ENCODE results near the gene HECW1.

HECW1 gene

DNA sequence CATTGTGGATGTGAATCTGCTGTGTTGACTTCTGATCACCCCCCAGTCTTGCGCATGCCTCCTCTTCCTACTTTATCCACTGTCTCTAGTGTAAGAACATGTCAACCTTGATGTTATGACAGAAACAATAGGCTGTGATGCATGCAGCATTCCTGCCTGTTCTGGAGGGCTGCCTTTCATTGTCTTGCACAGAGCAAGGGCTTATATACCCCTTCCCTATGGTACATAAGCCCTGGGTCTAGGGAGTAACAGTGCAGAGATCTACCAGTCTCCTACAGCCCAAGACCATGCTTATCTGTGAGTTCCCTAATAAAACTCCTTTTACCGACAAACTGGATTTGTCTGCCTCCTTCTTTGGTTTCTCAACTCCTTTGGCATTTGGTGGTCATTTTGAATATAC, 293.5 kb downstream of the HECW1 start:
- in situ Hi-C loops (cut with MboI; ENCODE audit: low sequenced_read_pairs): no loop called here

GRCh38 chr7:43406961-43407360, 294.5 kb downstream of the HECW1 start:
- in situ Hi-C loops (cut with MboI; ENCODE audit: low sequenced_read_pairs): no loop called here

DNA sequence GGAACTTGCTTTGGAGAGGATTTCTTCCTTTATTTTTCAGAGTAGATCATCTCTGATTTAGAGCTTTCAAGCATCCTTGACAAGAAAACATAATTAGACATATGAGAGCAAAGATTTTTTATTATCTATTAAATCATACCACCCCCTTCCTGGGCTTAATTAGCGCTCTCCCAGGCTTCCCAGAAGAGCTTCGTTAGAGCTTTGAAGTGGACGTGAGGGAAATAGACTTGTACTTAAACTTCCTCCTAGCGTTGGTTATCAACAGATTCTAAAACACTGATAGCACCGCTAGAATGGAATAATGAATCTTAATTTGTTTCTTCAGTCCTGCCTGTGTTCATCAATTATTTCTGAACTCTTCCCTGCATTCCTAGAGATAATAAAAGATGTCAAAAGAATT, 296.5 kb downstream of the HECW1 start:
- in situ Hi-C loops (cut with MboI; ENCODE audit: low sequenced_read_pairs): no loop called here

GRCh38 chr7:43417455-43417854, 305.0 kb downstream of the HECW1 start:
- in situ Hi-C loops (cut with MboI; ENCODE audit: low sequenced_read_pairs): no loop called here

DNA sequence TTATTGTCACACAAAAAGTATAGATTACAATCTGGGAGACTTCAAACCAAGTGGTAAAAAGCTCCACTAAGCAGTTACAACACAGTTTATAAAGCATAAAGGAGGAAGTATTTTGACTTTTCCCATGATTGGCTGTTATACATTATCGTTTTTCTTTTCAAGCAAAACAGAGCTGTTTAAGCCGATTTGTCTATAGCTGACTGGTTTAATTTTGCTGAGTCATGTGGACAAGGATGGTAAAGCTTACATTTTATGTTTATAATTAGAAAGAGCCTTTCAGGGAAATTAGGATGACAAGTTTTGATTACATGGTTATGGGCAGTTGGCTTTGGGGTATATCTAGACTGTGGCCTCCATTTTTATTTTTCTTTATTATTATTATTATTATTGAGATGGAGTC, 318.0 kb downstream of the HECW1 start:
- in situ Hi-C loops (cut with MboI; ENCODE audit: low sequenced_read_pairs): no loop called here

DNA sequence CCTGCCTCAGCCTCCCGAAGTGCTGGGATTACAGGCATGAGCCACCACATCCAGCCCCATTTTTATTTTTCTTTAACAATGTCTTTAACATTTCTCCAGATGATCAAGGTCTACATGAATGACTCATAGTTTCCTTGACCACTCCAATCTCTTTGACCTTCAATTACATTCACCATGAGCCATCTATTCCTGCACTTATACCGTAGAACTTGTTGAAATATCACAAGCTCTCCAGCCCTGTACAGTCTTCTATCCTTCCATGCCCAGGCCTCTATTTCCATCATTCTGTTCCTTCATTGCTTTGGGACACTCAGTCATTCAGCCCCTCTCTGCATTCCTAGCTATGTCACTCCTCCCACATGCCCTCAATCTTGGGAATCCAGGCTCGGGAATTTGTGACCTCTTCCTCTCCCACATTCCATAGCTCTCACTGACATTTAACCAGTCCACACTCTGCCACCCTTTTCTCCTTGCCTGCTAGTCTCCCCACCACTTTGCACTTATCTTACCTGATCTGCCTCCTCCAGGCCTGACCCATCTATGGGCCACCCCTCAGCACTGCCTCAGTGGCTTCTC, 318.7 kb downstream of the HECW1 start:
- in situ Hi-C loops (cut with MboI; ENCODE audit: low sequenced_read_pairs): no loop called here

DNA sequence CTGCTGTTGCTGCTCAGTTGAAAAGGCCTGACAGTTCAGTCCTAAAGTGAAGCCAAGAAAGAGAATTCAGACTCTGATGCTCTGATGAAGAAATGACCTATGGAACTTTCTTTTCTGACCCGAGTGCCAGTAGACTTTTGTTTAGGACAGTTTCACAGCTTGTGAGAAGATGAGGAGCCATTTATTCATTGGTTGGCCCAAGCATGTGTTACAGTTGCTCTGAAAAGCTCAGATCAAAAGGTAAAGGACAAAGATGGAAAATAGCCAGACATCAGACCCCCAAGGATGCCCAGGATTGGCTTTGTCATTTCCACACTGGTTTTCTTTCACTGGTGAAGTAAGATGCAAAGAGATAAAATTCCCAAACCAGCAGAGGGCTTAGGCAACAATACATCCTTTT, 321.2 kb downstream of the HECW1 start:
- in situ Hi-C loops (cut with MboI; ENCODE audit: low sequenced_read_pairs): no loop called here

DNA sequence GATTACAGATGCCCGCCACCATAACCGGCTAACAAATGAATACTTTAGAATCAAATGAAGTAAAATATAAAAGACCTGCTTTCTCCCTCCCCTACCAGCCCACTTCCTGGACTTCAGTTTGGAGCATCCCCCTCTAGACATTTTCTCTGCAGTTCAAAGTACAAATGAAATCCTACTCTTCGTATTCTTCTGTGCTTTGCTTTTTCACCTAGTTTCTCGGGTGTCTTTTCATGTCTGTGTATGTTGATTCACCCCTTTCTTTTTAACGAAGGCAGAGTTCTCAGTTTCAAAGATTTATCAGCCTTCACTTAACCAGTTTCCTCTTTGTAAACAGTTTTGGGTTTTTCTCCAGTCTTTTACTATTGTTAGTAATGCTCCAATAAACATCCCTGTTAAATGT, 324.6 kb downstream of the HECW1 start:
- in situ Hi-C loops (cut with MboI; ENCODE audit: low sequenced_read_pairs): no loop called here

DNA sequence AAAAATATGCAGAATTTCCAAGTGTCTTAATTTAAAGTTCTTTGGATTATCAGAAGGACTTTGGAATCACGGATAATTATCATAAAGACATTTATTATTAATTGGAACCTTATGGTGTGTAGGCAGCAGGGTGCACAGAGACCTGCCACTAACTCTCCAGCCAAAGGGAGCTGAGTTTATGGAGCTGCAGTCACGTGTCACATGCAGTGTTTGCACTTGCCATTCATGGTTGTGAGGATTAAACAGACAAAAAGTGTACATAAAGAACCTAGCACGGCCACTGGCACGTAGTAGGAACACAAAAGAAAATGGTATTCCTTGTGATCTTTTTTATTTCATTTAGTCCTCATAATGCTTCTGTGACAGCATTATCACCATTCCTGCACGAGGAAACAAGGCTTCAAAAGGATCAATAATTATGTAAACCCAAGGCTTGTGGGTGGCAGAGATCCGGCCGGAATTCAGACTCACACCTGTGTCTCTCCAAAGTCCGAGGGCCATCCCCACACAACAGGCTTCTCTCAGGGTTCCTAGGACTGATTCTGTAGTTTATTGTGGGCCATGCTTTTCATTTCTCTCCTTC, 326.5 kb downstream of the HECW1 start:
- in situ Hi-C loops (cut with MboI; ENCODE audit: low sequenced_read_pairs): no loop called here

DNA sequence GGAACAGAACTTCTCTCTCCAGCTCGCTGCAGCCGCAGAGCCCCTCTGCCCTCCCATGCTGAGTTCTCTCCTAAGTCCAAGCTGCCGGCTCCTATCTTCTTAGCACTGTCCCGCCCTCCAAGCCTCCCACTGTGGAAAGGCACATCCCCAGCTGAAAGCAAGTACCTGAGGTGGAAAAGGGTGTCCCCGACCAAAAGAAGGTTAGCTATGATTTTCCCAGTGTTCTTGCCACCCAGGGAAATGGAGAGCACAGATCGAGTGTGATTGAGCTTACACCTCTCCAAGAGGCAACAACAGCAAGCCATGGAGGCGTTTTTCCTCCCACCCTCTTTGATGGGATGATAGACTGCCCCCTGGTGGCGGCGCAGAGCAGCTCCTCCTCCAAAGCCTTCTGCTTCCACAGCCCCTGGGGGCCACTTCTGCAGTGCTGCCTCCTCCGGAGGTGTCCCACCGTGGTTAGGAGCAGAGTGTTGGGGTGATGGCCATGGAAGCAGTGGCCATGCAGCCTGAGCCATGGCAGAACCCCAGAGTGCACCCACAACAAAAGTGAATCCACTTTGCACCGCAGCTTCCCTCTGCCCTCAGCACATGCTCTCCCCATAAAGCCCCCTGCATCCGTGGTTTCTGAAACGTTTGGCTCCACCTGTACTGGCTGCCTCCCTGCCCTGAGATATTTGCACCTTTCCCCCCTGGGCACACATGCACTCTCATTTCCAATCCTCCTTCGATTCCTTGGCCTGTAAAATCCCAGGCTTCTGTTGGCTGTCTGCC, 327.4 kb downstream of the HECW1 start:
- in situ Hi-C loops (cut with MboI; ENCODE audit: low sequenced_read_pairs): no loop called here

GRCh38 chr7:43441231-43442130, 329.0 kb downstream of the HECW1 start:
- in situ Hi-C loops (cut with MboI; ENCODE audit: low sequenced_read_pairs): no loop called here

DNA sequence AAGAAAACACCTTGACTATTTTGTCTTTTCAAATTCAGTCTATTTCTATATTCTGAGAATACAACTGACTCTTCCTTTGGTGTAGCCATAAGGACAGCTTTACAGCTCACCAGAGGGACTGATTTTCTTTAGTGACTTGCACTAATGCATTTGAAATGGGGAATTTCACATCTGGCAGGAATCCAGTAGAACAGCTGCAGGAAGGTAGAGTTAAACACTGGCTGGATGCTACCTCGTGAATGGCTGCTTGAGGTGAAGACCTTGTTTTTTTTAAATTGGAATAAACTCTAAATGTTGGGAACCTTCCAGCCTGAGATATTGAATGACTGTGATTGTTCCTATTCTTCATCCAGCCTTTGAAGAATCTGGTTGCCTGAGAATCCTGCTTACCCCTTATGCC, 330.9 kb downstream of the HECW1 start:
- in situ Hi-C loops (cut with MboI; ENCODE audit: low sequenced_read_pairs): no loop called here

GRCh38 chr7:43444711-43445578, 332.5 kb downstream of the HECW1 start:
- in situ Hi-C loops (cut with MboI; ENCODE audit: low sequenced_read_pairs): no loop called here

DNA sequence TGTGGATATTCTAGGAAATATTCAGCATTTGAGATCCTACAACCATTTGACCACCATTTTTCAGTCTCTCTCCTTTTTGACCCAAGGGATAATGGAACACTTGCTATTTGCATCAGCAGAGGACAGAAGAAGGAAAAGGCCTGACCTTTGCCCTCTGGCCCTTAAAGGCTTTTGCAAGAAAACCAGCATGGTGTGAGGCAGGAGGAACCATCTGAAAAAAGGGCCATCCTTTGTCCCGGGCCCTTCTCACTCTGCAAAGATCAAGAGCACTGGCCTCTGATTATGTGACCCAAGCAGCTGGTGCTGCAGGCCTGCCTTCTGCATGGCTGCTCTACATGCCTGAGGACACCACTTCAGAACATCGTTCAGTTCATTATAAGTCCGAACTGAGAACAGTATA, 337.1 kb downstream of the HECW1 start:
- in situ Hi-C loops (cut with MboI; ENCODE audit: low sequenced_read_pairs): no loop called here

DNA sequence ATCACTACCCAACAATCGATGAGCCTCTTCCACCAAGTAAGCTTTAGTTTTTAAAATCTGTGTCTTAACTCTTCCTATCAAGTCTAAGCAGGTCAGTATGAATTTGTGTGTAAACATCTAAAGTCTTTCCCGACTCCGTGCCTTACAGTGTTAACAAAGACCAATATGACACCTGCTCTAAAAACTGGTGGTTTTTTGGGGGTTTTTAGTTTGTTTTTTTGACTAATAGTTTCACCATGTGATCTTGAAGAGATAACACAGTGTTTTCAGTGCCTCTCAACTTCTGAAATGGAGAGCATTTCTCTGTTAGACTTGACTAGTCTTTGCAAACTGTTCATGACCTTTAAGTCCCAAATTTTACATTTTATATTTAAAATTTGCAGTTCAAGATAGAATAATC, 338.4 kb downstream of the HECW1 start:
- in situ Hi-C loops (cut with MboI; ENCODE audit: low sequenced_read_pairs): no loop called here

- in situ Hi-C loops (cut with MboI; ENCODE audit: low sequenced_read_pairs): no loop called here
Observed at GRCh38 chr7:43454936-43455518, 342.6 kb downstream of the HECW1 start.

DNA sequence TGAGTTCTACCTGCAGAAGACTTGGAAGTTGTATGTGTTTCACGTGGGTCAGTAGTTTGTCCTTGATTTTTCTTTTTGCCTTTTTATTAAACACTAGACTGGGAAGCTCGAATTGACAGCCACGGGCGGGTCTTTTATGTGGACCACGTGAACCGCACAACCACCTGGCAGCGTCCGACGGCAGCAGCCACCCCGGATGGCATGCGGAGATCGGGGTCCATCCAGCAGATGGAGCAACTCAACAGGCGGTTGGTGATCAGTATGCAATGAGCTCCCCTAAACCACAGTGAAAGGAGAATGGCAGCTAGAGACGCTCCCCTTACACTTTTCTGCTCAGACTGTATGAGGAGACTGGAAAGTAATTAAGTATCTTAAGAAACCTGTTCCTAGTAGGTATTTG, 343.8 kb downstream of the HECW1 start:
- in situ Hi-C loops (cut with MboI; ENCODE audit: low sequenced_read_pairs): no loop called here

DNA sequence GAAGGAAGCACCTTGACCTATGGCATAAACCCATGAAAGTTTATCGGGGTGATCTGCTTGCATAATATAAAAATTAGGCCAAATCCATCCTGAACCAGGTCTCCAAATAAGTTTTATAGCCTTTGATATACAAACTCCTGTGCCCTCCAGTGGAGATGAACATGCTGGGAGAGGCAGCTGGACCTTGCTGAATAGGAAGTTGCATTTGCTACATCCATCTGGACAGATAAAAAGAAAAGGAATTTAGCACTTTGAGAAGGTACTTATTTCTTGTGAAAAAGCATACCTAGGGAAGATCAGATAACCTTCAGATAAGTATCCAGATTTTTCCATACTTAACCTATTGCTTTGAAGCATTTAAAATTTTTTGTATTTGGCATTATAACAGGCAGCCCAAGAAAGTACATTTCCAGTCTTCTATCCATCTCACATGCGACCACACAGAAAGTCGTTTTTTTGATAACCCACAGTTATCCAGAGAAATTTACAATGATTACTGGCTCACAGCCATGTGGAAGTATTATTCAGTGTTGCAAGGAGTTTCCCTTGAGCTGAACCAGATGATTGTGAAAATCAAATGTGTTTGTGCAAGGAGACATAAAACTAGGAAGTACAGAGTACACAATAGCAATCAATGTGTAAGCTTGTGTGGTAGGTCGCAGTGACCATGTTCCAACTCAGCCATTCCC, 346.0 kb downstream of the HECW1 start:
- in situ Hi-C loops (cut with MboI; ENCODE audit: low sequenced_read_pairs): no loop called here

DNA sequence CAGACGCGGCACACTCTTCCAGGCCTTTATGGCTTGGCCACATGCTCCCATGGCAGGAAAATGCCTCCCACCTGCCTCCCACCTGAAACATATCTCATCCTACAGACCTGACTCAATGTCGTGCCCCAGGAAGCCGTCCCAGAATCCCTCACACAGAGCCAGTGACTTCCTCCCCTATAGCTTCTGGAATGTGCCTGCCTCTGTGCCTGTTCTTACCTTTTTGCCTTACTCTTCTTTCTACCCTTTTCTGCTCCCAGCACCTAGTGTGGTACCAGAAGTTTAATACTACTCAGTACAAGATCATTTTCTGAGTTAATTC, 346.5 kb downstream of the HECW1 start:
- in situ Hi-C loops (cut with MboI; ENCODE audit: low sequenced_read_pairs): no loop called here

All from HL-60/S4 (cell line).